ENCODE results near the gene MASP2.
"Not testable (repeated sequence)": the region's sequence is repeated elsewhere in the genome, so short reads cannot be mapped to it uniquely, and the experiment has no call there.

GRCh38 chr1:11040105-11040429, 7.0 kb downstream of the MASP2 start:
- not testable (repeated sequence) for TF ChIP-seq POLR2A (IDR thresholded peaks at IDR 0.05; ENCODE audit: low read depth, low read length); TAF1 (IDR thresholded peaks at IDR 0.05; ENCODE audit: borderline replicate concordance, low read depth, low read length); POLR2AphosphoS5 (IDR thresholded peaks at IDR 0.05; ENCODE audit: low read depth, low read length)
